ENCODE measurements around the gene UGGT1.

Gene UGGT1

GRCh38 chr2:128139624-128140023 lies 48.6 kb downstream of the UGGT1 start:
- no peaks in the 10 kb centered on the region for H3K4me1 ChIP-seq (ENCODE audit: insufficient read depth, low read length)
- no peak for DNase-seq
- no peaks in the 10 kb centered on the region for H4K20me1 ChIP-seq (ENCODE audit: insufficient read depth, low read length)
- no peak for TF ChIP-seq CTCF (IDR thresholded peaks at IDR 0.05; ENCODE audit: borderline replicate concordance, extremely low read depth, low read length, poor library complexity, severe bottlenecking)
- H3K27ac ChIP-seq (ENCODE audit: low read length): no peak overlapping the region
- H3K4me2 ChIP-seq (ENCODE audit: insufficient read depth, low read length): no peak overlapping the region
- H2AFZ ChIP-seq (ENCODE audit: low read depth, low read length): no peak overlapping the region
- peaks cover 89% of the 10 kb centered on the region for H3K36me3 ChIP-seq (ENCODE audit: insufficient read depth, low read length)
- no peak overlapping the region for H3K9ac ChIP-seq (ENCODE audit: low read depth, low read length)
- H3K9me3 ChIP-seq (ENCODE audit: insufficient read depth, low read length, severe bottlenecking): no peaks in the 10 kb centered on the region
- H3K27me3 ChIP-seq (ENCODE audit: insufficient read depth, low read length, poor library complexity): no peaks in the 10 kb centered on the region
- no peak overlapping the region for H3K4me3 ChIP-seq (ENCODE audit: low read depth in 1 of 2, low read length in 2 of 2)
- no peaks in the 10 kb centered on the region for H3K79me2 ChIP-seq (ENCODE audit: insufficient read depth, low read length)
- no peak for ATAC-seq (ENCODE audit: insufficient read depth, low read depth)

- no peak overlapping the region for H3K9ac ChIP-seq (ENCODE audit: low read depth, low read length)
- H4K20me1 ChIP-seq (ENCODE audit: insufficient read depth, low read length): no peaks in the 10 kb centered on the region
- no peak overlapping the region for H3K4me2 ChIP-seq (ENCODE audit: insufficient read depth, low read length)
- no peak overlapping the region for H3K4me3 ChIP-seq (ENCODE audit: low read depth in 1 of 2, low read length in 2 of 2)
- H3K9me3 ChIP-seq (ENCODE audit: insufficient read depth, low read length, severe bottlenecking): no peaks in the 10 kb centered on the region
- TF ChIP-seq EZH2 (IDR thresholded peaks at IDR 0.05; ENCODE audit: borderline replicate concordance, low read depth, low read length, severe bottlenecking) (no peak), CTCF (IDR thresholded peaks at IDR 0.05; ENCODE audit: borderline replicate concordance, extremely low read depth, low read length, poor library complexity, severe bottlenecking) (no peak)
- DNase-seq: no peak
- no peaks in the 10 kb centered on the region for H3K4me1 ChIP-seq (ENCODE audit: insufficient read depth, low read length)
- peaks cover 76% of the 10 kb centered on the region for H3K36me3 ChIP-seq (ENCODE audit: insufficient read depth, low read length)
- H3K27me3 ChIP-seq (ENCODE audit: insufficient read depth, low read length, poor library complexity): no peaks in the 10 kb centered on the region
- H2AFZ ChIP-seq (ENCODE audit: low read depth, low read length): no peak overlapping the region
- ATAC-seq (ENCODE audit: insufficient read depth, low read depth): no peak
- H3K27ac ChIP-seq (ENCODE audit: low read length): no peak overlapping the region
- no peaks in the 10 kb centered on the region for H3K79me2 ChIP-seq (ENCODE audit: insufficient read depth, low read length)
Measured at GRCh38 chr2:128145651-128146050, 54.7 kb downstream of the UGGT1 start.

GRCh38 chr2:128153786-128154185 lies 62.8 kb downstream of the UGGT1 start:
- H3K36me3 ChIP-seq (ENCODE audit: insufficient read depth, low read length): peaks cover 79% of the 10 kb centered on the region
- no peak for ATAC-seq (ENCODE audit: insufficient read depth, low read depth)
- H3K27ac ChIP-seq (ENCODE audit: low read length): no peak overlapping the region
- no peaks in the 10 kb centered on the region for H3K79me2 ChIP-seq (ENCODE audit: insufficient read depth, low read length)
- no peaks in the 10 kb centered on the region for H3K9me3 ChIP-seq (ENCODE audit: insufficient read depth, low read length, severe bottlenecking)
- DNase-seq: no peak
- no peak overlapping the region for H3K9ac ChIP-seq (ENCODE audit: low read depth, low read length)
- TF ChIP-seq EZH2 (IDR thresholded peaks at IDR 0.05; ENCODE audit: borderline replicate concordance, low read depth, low read length, severe bottlenecking) (no peak), CTCF (IDR thresholded peaks at IDR 0.05; ENCODE audit: borderline replicate concordance, extremely low read depth, low read length, poor library complexity, severe bottlenecking) (no peak)
- no peaks in the 10 kb centered on the region for H3K4me1 ChIP-seq (ENCODE audit: insufficient read depth, low read length)
- H2AFZ ChIP-seq (ENCODE audit: low read depth, low read length): no peak overlapping the region
- no peaks in the 10 kb centered on the region for H4K20me1 ChIP-seq (ENCODE audit: insufficient read depth, low read length)
- no peak overlapping the region for H3K4me3 ChIP-seq (ENCODE audit: low read depth in 1 of 2, low read length in 2 of 2)
- H3K4me2 ChIP-seq (ENCODE audit: insufficient read depth, low read length): no peak overlapping the region
- no peaks in the 10 kb centered on the region for H3K27me3 ChIP-seq (ENCODE audit: insufficient read depth, low read length, poor library complexity)

GRCh38 chr2:128154225-128154624 lies 63.2 kb downstream of the UGGT1 start:
- TF ChIP-seq CTCF (IDR thresholded peaks at IDR 0.05; ENCODE audit: borderline replicate concordance, extremely low read depth, low read length, poor library complexity, severe bottlenecking): no peak
- no peaks in the 10 kb centered on the region for H3K27me3 ChIP-seq (ENCODE audit: insufficient read depth, low read length, poor library complexity)
- no peak overlapping the region for H3K27ac ChIP-seq (ENCODE audit: low read length)
- H2AFZ ChIP-seq (ENCODE audit: low read depth, low read length): no peak overlapping the region
- no peaks in the 10 kb centered on the region for H3K79me2 ChIP-seq (ENCODE audit: insufficient read depth, low read length)
- no peak overlapping the region for H3K4me2 ChIP-seq (ENCODE audit: insufficient read depth, low read length)
- no peaks in the 10 kb centered on the region for H3K9me3 ChIP-seq (ENCODE audit: insufficient read depth, low read length, severe bottlenecking)
- H3K4me1 ChIP-seq (ENCODE audit: insufficient read depth, low read length): no peaks in the 10 kb centered on the region
- H4K20me1 ChIP-seq (ENCODE audit: insufficient read depth, low read length): no peaks in the 10 kb centered on the region
- no peak overlapping the region for H3K4me3 ChIP-seq (ENCODE audit: low read depth in 1 of 2, low read length in 2 of 2)
- no peak for ATAC-seq (ENCODE audit: insufficient read depth, low read depth)
- DNase-seq: no peak
- no peak overlapping the region for H3K9ac ChIP-seq (ENCODE audit: low read depth, low read length)
- peaks cover 76% of the 10 kb centered on the region for H3K36me3 ChIP-seq (ENCODE audit: insufficient read depth, low read length)
